ENCODE data around the gene IQSEC1.

IQSEC1 gene

DNA sequence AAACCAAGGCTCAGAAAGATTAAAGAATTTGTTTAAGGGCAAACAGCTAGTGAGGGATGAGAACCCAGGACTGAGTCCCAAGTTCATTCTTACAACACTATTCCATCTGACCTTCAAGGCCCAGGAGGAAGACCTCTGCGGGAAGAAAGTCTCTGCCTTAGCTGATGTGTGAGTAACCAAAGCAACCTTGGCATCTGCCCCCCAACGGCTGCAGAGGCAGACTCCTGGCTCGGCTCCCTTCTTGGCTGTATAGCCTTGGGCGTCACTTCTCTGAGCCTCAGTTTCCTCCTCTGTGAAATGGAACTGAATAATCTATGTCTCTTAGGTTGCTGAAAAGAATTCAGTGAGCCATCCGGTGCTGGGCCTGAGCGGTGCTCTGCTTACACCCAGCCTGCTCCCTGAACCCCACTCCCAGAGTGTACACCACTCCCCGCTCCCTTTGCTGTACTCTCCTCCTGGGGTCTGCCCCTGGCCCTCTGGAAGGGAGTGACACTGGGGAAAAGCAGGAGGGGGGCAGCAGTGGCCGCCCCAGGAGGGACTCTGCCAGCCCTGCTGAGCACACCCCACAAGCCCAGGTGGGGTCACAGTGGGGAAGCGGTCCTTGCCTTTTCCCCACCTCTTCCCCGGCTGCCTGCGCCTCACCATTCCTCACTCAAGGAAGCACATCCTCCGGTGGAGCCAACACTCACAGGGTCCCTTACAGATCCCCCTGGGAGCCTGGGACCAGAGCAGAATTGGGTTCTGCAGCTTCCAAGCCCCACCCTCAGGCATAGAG is 97.3 kb downstream of the IQSEC1 start:
- no peaks in the 10 kb centered on the region for H3K27me3 ChIP-seq (ENCODE audit: low read depth)
- no peaks in the 10 kb centered on the region for H3K9me3 ChIP-seq
- H3K4me3 ChIP-seq: no peak overlapping the region
- no peak for DNase-seq (ENCODE audit: low spot score in 2 of 2)
- in situ Hi-C loops (cut with MboI; ENCODE audit: low sequenced_read_pairs): no loop called here
- no peaks in the 10 kb centered on the region for H3K4me1 ChIP-seq
- H3K36me3 ChIP-seq (replicated peaks): no peaks in the 10 kb centered on the region

DNA sequence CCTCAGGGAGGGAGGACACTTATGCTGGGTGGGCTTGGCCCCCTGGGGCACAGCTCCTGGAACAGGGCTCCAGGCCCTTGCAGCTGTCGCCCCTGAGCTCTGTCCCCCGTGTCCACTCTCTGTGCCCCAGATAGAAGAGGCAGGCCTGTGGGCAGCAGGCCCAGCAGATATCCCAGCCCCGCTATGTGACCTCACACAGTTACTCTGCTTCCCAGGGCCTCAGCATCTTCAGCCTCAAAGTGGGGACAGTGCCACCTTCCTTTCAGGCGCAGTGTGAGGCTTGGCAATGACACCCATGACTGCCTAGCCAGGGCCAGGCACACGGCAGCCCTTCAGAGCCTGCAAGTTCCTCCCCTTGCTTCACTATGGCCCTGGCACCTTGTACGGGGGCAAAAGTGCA is 98.4 kb downstream of the IQSEC1 start:
- Histone ChIP-seq H3K4me3 (no peak overlapping the region), H3K27me3 (ENCODE audit: low read depth) (no peaks in the 10 kb centered on the region), H3K9me3 (no peaks in the 10 kb centered on the region), H3K36me3 (replicated peaks) (no peaks in the 10 kb centered on the region), H3K4me1 (no peaks in the 10 kb centered on the region)
- in situ Hi-C loops (cut with MboI; ENCODE audit: low sequenced_read_pairs): no loop called here
- no peak for DNase-seq (ENCODE audit: low spot score in 2 of 2)

DNA sequence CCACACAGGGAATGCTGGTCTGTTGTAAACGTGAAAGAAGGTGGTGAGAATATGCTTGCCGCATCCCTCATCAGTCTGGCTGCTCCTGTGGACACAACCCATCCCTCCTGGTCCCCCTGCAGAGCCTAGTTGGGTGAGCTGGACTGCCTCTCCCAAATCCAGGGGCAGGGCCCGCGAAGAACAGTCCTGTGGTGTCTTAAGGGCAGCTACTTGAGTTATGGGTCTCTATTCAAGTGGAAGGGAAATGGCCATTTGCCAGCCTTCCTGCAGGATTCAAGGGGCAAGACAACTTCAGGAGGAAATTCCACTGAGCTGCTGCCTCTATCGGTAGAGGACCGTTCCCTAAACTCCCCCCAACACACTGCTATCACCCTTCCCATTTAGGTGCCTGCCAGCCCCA is 98.9 kb downstream of the IQSEC1 start:
- no peak for DNase-seq (ENCODE audit: low spot score in 2 of 2)
- Histone ChIP-seq H3K4me1 (no peaks in the 10 kb centered on the region), H3K4me3 (no peak overlapping the region), H3K9me3 (no peaks in the 10 kb centered on the region), H3K27me3 (ENCODE audit: low read depth) (no peaks in the 10 kb centered on the region), H3K36me3 (replicated peaks) (no peaks in the 10 kb centered on the region)
- in situ Hi-C loops (cut with MboI; ENCODE audit: low sequenced_read_pairs): no loop called here

DNA sequence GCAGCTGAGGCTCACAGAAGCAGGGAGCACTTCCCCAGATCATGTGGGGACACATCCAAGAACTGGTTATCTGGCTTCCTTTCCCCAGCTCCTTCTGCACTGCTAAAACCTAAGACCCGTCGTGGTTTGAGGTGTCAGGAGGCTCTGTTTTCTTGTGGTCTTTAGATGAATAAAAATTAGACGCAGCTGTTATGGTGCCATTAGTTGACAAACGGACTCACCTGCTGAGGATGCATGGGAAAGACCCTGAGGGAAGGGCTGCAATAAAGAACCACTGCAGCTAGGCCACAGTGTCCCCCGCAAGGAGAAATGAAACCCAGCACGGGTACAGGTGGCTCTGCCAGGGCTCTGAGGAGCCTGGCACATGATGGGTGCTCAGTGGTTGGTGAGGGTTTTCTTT is 99.4 kb downstream of the IQSEC1 start:
- in situ Hi-C loops (cut with MboI; ENCODE audit: low sequenced_read_pairs): no loop called here
- no peaks in the 10 kb centered on the region for H3K9me3 ChIP-seq
- H3K27me3 ChIP-seq (ENCODE audit: low read depth): no peaks in the 10 kb centered on the region
- no peaks in the 10 kb centered on the region for H3K36me3 ChIP-seq (replicated peaks)
- no peaks in the 10 kb centered on the region for H3K4me1 ChIP-seq
- H3K4me3 ChIP-seq: no peak overlapping the region
- DNase-seq (ENCODE audit: low spot score in 2 of 2): no peak

DNA sequence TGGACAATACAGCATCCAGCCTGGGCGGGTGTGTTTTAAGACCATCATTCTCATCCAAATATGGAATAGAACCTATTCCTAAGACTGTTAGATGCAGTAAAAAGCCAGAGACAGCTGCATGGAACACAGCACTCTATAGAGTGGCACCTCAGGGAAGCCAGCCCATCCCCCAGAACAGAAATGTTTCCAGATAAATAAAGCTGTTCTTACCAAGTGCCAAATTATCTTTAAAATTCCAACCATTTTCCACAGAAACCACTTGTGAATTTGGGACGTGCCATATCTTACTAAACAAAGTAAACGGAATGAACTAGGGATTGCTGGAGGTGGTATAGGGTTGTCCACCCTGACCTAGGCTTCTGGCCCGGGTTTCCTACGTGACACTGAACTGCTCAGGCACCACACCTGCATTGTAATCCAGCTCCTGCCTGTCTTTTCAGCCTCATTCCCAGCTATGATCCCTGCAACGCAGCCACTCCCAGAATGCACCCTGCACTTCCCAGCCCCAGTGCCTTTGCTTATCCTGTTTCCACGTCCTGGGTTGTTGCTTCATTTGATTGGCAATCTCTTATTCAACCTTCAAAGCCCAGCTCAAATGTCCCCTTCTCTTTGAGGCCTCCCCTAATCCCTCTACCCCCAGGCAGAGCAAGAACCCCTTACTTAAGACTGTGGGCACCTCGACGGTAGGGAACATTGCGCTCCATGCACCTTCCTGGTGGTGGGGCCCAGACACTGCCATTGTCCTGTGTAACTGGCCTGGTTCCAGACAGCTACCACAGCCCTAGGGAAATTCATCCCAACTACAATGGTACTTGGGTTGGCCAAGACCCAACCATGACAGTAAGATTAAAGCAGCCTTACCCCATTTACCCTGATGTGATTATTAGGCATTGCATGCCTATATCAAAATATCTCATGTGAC is 100.2 kb downstream of the IQSEC1 start:
- Histone ChIP-seq H3K27me3 (ENCODE audit: low read depth) (no peaks in the 10 kb centered on the region), H3K36me3 (replicated peaks) (no peaks in the 10 kb centered on the region)
- no peak for DNase-seq (ENCODE audit: low spot score in 2 of 2)

DNA sequence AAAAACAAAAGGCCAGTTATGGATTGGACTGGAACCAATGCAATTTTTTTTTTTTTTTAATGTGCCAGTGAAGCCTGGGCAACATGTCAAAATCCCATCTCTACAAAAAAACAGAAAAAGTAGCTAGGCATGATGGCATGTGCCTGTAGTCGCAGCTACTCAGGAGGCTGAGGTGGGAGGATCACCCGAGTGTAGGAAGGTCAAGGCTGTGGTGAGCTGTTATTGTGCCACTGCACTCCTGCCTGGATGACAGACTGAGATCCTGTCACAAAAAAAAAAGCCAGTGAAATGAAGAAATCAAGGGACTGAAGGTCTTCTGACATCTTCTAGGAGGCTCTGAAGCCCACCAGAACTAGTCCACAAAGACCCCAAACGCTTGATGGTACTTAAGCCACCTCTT is 101.2 kb downstream of the IQSEC1 start:
- Histone ChIP-seq H3K27me3 (ENCODE audit: low read depth) (no peaks in the 10 kb centered on the region), H3K36me3 (replicated peaks) (no peaks in the 10 kb centered on the region; the same call in 1 of the 2 replicates), H3K4me1 (peaks cover 4% of the 10 kb centered on the region), H3K9me3 (no peaks in the 10 kb centered on the region), H3K4me3 (no peak overlapping the region)
- DNase-seq (ENCODE audit: low spot score in 2 of 2): no peak
- in situ Hi-C loops (cut with MboI; ENCODE audit: low sequenced_read_pairs): no loop called here

More for the DNA sequence above, 100.2 kb downstream of the IQSEC1 start:
- no peaks in the 10 kb centered on the region for H3K9me3 ChIP-seq
- peaks cover 2% of the 10 kb centered on the region for H3K4me1 ChIP-seq
- in situ Hi-C loops (cut with MboI; ENCODE audit: low sequenced_read_pairs): no loop called here
- no peak overlapping the region for H3K4me3 ChIP-seq

DNA sequence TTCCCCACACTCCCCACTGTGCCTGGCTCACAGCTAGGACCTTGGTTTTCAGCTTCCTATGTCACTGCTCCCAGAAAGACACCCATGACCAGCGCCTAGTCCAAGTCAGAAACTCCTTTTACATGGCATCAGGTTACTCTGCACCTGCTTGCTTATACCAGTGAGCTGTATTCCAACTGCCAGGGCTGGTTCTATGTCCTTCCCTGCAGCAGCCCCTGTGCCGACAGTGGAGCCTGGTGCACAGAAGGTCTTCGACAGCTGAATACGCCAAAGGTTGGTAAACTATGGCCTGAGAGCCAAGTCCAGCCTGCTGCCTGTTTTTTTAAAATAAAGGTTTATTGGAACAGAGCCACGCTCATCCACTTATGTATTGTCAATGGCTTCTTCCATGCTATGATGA is 102.5 kb downstream of the IQSEC1 start:
- Histone ChIP-seq H3K9me3 (no peaks in the 10 kb centered on the region), H3K4me1 (peaks cover 10% of the 10 kb centered on the region), H3K27me3 (ENCODE audit: low read depth) (no peaks in the 10 kb centered on the region), H3K36me3 (replicated peaks) (no peaks in the 10 kb centered on the region; the same call in 1 of the 2 replicates), H3K4me3 (no peak overlapping the region)
- in situ Hi-C loops (cut with MboI; ENCODE audit: low sequenced_read_pairs): no loop called here
- DNase-seq (ENCODE audit: low spot score in 2 of 2): no peak

DNA sequence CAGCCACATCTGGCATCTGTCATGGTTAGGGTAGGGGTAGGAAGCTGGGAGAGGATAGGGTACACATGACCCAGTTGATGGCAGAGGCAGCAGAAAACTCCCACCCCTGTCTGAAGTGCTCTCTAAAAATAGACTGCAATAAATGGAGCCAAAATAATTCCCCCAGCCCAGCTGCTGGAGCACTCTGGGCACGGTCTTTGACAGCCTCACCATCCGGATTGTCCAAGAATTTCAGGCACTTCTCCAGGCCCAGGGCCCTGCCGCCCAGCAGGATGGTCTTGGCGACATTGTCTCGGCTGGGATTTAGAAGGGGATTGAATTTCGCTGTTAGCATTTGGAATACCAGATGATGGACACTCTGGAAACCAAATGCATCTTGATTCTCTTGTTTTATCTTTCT is 103.7 kb downstream of the IQSEC1 start:
- no peaks in the 10 kb centered on the region; the same call in 1 of the 2 replicates for H3K36me3 ChIP-seq (replicated peaks)
- H3K4me1 ChIP-seq: peaks cover 10% of the 10 kb centered on the region
- in situ Hi-C loops (cut with MboI; ENCODE audit: low sequenced_read_pairs): no loop called here
- H3K4me3 ChIP-seq: no peak overlapping the region
- DNase-seq (ENCODE audit: low spot score in 2 of 2): no peak
- H3K27me3 ChIP-seq (ENCODE audit: low read depth): no peaks in the 10 kb centered on the region
- no peaks in the 10 kb centered on the region for H3K9me3 ChIP-seq

DNA sequence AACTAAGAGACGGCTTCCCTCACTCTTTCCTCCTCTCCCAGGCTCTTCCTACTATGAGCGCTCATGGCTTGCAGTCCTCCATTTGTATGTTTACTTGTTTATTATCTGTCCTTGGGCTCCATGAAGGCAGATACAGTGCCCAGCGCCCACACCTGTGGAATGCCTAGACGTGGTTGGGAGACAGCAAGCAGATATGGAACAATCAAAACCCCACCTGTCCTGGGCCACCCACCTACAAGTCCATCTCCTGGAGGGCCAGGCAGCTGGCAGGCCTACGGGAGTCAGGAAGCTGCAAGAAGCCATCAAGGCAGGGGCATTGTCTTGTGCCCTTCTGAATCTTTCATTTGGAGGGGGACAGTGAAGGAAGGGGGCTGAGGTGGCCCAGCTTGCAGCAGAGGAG is 104.7 kb downstream of the IQSEC1 start:
- in situ Hi-C loops (cut with MboI; ENCODE audit: low sequenced_read_pairs): no loop called here
- no peak for DNase-seq (ENCODE audit: low spot score in 2 of 2)
- peaks cover 10% of the 10 kb centered on the region for H3K4me1 ChIP-seq
- no peaks in the 10 kb centered on the region; the same call in 1 of the 2 replicates for H3K36me3 ChIP-seq (replicated peaks)
- no peaks in the 10 kb centered on the region for H3K27me3 ChIP-seq (ENCODE audit: low read depth)
- H3K4me3 ChIP-seq: no peak overlapping the region
- H3K9me3 ChIP-seq: no peaks in the 10 kb centered on the region

DNA sequence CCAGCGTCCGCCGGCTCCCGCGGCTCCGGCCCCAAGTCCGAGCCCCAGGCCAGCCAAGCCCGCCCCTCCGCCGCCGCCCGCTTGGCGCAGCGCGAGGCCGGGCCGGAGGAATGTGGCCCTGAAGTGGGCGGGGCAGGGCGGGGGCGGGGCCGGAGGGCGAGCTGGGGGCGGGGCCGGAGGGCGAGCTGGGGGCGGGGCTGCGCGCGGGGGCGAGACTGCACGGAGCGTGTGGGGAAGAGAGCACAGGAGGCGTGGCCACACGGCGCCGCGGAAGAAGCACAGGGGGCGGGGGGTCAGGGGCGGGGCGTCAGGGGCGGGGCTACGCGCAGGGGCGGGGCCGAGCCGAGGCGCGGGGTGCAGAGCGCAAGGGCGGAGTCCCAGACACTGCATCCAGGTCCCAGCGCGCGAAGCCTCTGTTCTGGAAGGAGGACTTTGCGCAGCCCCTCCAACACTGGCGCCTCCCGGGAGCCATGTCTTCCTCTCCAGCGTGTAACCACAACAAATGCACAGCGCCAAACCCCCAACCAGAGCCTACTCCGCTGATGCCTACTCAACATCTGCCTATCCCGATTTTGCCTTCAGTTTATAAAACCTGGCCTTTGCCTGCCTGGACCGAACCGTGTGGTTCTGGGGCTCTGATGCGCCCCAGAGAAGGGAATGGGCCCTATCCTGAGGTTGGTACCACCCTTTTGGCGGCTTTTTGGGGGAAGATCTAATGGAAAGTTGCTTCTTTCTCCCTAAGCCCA is 105.5 kb downstream of the IQSEC1 start:
- DNase-seq (ENCODE audit: low spot score in 2 of 2): peak; percentile 89 to 93
- peaks cover 10% of the 10 kb centered on the region for H3K4me1 ChIP-seq
- no peaks in the 10 kb centered on the region for H3K9me3 ChIP-seq
- no peaks in the 10 kb centered on the region; the same call in 1 of the 2 replicates for H3K36me3 ChIP-seq (replicated peaks)
- H3K4me3 ChIP-seq: peak overlapping the region; percentile 62
- in situ Hi-C loops (cut with MboI; ENCODE audit: low sequenced_read_pairs): no loop called here
- no peaks in the 10 kb centered on the region for H3K27me3 ChIP-seq (ENCODE audit: low read depth)

DNA sequence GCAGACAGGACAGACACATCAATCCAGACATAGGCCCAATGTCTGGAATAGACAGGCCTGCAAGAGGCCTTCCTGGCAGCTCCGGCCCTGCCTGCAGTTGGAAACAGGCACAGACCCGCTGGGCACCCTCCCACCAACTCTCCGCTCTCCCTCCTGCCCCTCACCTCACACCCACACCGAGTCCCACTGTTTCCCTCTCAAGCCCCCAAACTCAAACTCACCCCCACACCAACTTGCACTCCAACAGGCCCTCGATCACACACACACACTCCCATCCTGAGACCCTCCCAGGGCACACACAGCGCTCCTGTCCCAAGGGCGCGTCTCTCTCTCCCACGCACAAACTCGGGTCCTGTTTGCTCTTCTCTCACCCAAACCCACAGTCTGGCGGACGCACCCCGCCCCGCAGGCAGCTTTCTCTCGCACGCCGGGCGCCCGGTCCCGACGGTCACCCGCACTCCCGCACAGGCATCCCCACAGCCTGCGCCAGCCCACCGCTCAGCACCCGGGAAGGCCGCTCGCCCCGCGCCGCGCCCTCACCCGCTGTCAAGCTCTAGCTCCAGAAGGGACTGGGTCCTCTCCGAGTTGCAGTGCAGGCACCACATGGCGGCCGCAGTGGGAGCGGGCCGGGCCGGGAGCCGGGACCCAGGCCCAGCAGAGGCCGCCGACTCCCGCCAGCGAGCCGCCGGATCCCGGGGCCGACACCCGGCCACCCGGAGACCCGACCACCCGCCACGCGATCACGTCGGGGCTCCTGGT is 106.2 kb downstream of the IQSEC1 start:
- no peaks in the 10 kb centered on the region for H3K9me3 ChIP-seq
- peaks cover 10% of the 10 kb centered on the region for H3K4me1 ChIP-seq
- H3K36me3 ChIP-seq (replicated peaks): no peaks in the 10 kb centered on the region; the same call in 1 of the 2 replicates
- peak overlapping the region; percentile 62 for H3K4me3 ChIP-seq
- no peaks in the 10 kb centered on the region for H3K27me3 ChIP-seq (ENCODE audit: low read depth)
- in situ Hi-C loops (cut with MboI; ENCODE audit: low sequenced_read_pairs): no loop called here
- DNase-seq (ENCODE audit: low spot score in 2 of 2): peak in 1 of 2 experiments; percentile 51

DNA sequence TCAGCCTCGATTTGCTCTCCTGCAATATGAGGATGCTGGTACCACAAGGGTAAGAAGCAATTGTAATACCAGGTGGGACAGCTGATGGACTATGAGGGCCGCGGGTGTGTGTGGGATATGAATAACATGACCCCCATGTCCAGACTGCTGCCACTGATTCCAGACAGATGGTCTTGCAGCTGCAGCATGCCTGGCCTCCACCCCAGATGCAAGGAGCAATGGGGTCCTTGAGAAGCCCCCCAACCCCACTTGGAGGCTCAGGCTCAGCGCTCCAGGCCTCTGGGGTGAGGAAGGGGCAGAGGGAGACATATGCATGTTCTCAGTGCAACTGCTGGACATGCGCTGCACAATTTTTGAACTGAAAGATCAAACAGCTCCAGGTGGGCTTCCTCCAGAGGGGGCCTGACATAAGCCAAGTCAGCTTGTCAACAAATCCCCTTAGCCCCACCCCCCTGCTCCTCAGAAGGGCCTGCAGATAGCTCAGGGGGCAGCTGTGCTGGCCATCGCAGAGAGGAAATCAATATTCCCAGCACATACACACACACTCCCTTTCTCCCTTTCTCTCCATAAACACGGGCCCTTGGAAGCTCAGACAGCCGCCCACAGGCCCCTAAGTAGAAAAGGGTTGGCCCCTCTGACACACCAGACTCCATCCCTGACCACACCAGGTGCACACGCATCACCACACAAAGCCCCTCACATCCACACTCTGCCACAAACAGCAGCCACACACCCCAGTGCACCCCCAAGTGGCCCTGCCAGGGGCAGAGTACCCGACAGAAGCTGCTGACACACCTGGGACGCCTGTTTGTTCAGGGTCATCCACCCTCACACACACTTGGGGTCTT is 107.0 kb downstream of the IQSEC1 start:
- in situ Hi-C loops (cut with MboI; ENCODE audit: low sequenced_read_pairs): no loop called here
- Histone ChIP-seq H3K36me3 (replicated peaks) (no peaks in the 10 kb centered on the region; the same call in 1 of the 2 replicates), H3K27me3 (ENCODE audit: low read depth) (no peaks in the 10 kb centered on the region), H3K9me3 (no peaks in the 10 kb centered on the region), H3K4me1 (peaks cover 10% of the 10 kb centered on the region), H3K4me3 (peak overlapping the region; percentile 62)
- DNase-seq (ENCODE audit: low spot score in 2 of 2): peak in 1 of 2 experiments; percentile 26

Data from HAP-1 (cell line).